HepG2 (cell line): ENCODE results near the gene ADGRB2. TPM values are rescaled to one million over a fixed set of nuclear protein-coding genes. Genes with fewer than 3 reads are reported as not detected.

Experiments
- CENPT ChIP-seq: sonication (generic); formaldehyde crosslinking; IDR thresholded peaks from 2 replicates; pipeline ENCODE4 v1.8.0; 2022; ENCODE audit warnings: low read depth, mild to moderate bottlenecking, moderate library complexity, missing genetic modification reagents
- CTCF ChIP-seq: sonication (generic); formaldehyde crosslinking; IDR thresholded peaks from 2 replicates; pipeline ENCODE4 v1.5.0; 2020; ENCODE audit warnings: mild to moderate bottlenecking, missing genetic modification reagents, moderate library complexity
- FOXC1 ChIP-seq: sonication (generic); formaldehyde crosslinking; IDR thresholded peaks from 2 replicates; pipeline ENCODE4 v1.8.0; 2022; ENCODE audit warnings: mild to moderate bottlenecking, missing genetic modification reagents, borderline replicate concordance
- GATA4 ChIP-seq: sonication (generic); IDR thresholded peaks from 2 replicates; pipeline ENCODE4 v1.6.1; 2016; ENCODE audit warnings: antibody characterized with exemption, low read depth, borderline replicate concordance
- GMEB1 ChIP-seq: sonication (generic); formaldehyde crosslinking; IDR thresholded peaks from 2 replicates; pipeline ENCODE4 v1.5.1; 2020; ENCODE audit warnings: missing genetic modification reagents, mild to moderate bottlenecking, borderline replicate concordance
- GRHL1 ChIP-seq: sonication (generic); formaldehyde crosslinking; conservative IDR thresholded peaks from 2 replicates; pipeline ENCODE4 v1.8.0; 2022; ENCODE audit warnings: missing genetic modification reagents
- HMGA1 ChIP-seq: sonication (generic); formaldehyde crosslinking; conservative IDR thresholded peaks from 2 replicates; pipeline ENCODE4 v1.4.0; 2020; ENCODE audit warnings: missing genetic modification reagents
- IRF1 ChIP-seq: sonication (generic); formaldehyde crosslinking; IDR thresholded peaks from 2 replicates; pipeline ENCODE4 v1.4.0; 2020; ENCODE audit warnings: low read depth, mild to moderate bottlenecking, missing genetic modification reagents
- KDM3A ChIP-seq: IDR thresholded peaks from 2 replicates; pipeline ENCODE4 v1.6.1; 2018; ENCODE audit warnings: low read depth, missing compliant biosample characterization
- MAFF ChIP-seq: IDR thresholded peaks from 2 replicates; pipeline ENCODE4 v1.6.1; 2011; ENCODE audit warnings: low read depth, low read length, improper control_type of control experiment
- MTF2 ChIP-seq: sonication (generic); formaldehyde crosslinking; IDR thresholded peaks from 2 replicates; pipeline ENCODE4 v1.5.0; 2020; ENCODE audit warnings: missing genetic modification reagents, borderline replicate concordance
- MYC ChIP-seq: sonication (generic); formaldehyde crosslinking; IDR thresholded peaks from 2 replicates; pipeline ENCODE4 v1.9.0; 2021; ENCODE audit warnings: missing genetic modification reagents, borderline replicate concordance
- NKX3-1 ChIP-seq: sonication (generic); formaldehyde crosslinking; IDR thresholded peaks from 2 replicates; pipeline ENCODE4 v1.5.0; 2020; ENCODE audit warnings: missing genetic modification reagents
- POLR2A ChIP-seq, 2 experiments: IDR thresholded peaks; 2 replicates each; pipeline ENCODE4 v1.6.1; 2011; ENCODE audit warnings: low read depth in 2 of 2, low read length in 2 of 2, mild to moderate bottlenecking in 1 of 2, moderate library complexity in 1 of 2; ENCODE audit not compliant: insufficient read depth in 1 of 2
- PRMT3 ChIP-seq: sonication (generic); formaldehyde crosslinking; IDR thresholded peaks from 2 replicates; pipeline ENCODE4 v1.8.1; 2022; ENCODE audit warnings: low read depth, mild to moderate bottlenecking, moderate library complexity, missing genetic modification reagents, borderline replicate concordance
- RBAK ChIP-seq: sonication (generic); formaldehyde crosslinking; IDR thresholded peaks from 2 replicates; pipeline ENCODE4 v1.5.1; 2020; ENCODE audit warnings: mild to moderate bottlenecking, missing genetic modification reagents
- RFXAP ChIP-seq: sonication (generic); formaldehyde crosslinking; IDR thresholded peaks from 2 replicates; pipeline ENCODE4 v1.4.0; 2020; ENCODE audit warnings: missing genetic modification reagents, borderline replicate concordance
- SMARCC2 ChIP-seq: fragments of 450-650 bp; IDR thresholded peaks from 2 replicates; pipeline ENCODE4 v1.6.1; 2017; ENCODE audit warnings: antibody characterized with exemption, mild to moderate bottlenecking
- SP1 ChIP-seq, 2 experiments: fragments of 450-650 bp in 1 of 2; sonication (generic) in 1 of 2; formaldehyde crosslinking in 1 of 2; IDR thresholded peaks; 2 replicates each; pipeline versions ENCODE4 v1.4.0 to v1.6.1; 2016 to 2020; ENCODE audit warnings: missing genetic modification reagents in 1 of 2
- SYNCRIP ChIP-seq: fragments of 200-400 bp; formaldehyde crosslinking; IDR thresholded peaks from 2 replicates; pipeline ENCODE4 v1.6.1; 2018; ENCODE audit warnings: mild to moderate bottlenecking, low read depth, low read length; ENCODE audit not compliant: insufficient read depth
- TCF7L2 ChIP-seq: IDR thresholded peaks from 2 replicates; pipeline ENCODE4 v1.6.1; 2011; ENCODE audit warnings: mild to moderate bottlenecking, low read depth, low read length, moderate library complexity
- ZNF501 ChIP-seq: sonication (generic); formaldehyde crosslinking; IDR thresholded peaks from 2 replicates; pipeline ENCODE4 v1.5.1; 2020; ENCODE audit warnings: mild to moderate bottlenecking, moderate library complexity, missing genetic modification reagents
- ZNF569 ChIP-seq: sonication (generic); formaldehyde crosslinking; IDR thresholded peaks from 2 replicates; pipeline ENCODE4 v1.5.0; 2020; ENCODE audit warnings: mild to moderate bottlenecking, missing genetic modification reagents, moderate library complexity, borderline replicate concordance
- ZNF7 ChIP-seq: IDR thresholded peaks from 2 replicates; pipeline ENCODE4 v1.6.1; 2016; ENCODE audit warnings: missing biosample characterization, missing genetic modification reagents
- ZNF780A ChIP-seq: sonication (generic); formaldehyde crosslinking; IDR thresholded peaks from 2 replicates; pipeline ENCODE4 v1.8.0; 2022; ENCODE audit warnings: mild to moderate bottlenecking, missing genetic modification reagents, moderate library complexity
- polyA plus RNA-seq, 8 experiments: library from polyadenylated mRNA; depleted of rRNA in 3 of 8; stranded (reverse) in 7 of 8; unstranded in 1 of 8; fragments of >200 nt; fragmentation: Illumina TruSeq in 4 of 8; extraction: Trizol in 4 of 8; gene quantifications; 2 replicates each; pipeline versions ENCODE4 v1.2.1 to v1.2.3, GENCODE V29; 2011 to 2016; ENCODE audit warnings: low read depth in 4 of 8, missing spikeins in 1 of 8, mixed read lengths in 1 of 8; ENCODE audit not compliant: insufficient read depth in 1 of 8
- total RNA-seq, 5 experiments: library from RNA; depleted of rRNA; stranded (reverse); fragments of >200 nt; fragmentation: Illumina TruSeq; extraction: Trizol; gene quantifications; 2 replicates each; pipeline ENCODE4 v1.2.3, GENCODE V29; 2016; ENCODE audit warnings: low read depth in 1 of 5

ADGRB2 gene
- total and polyA plus RNA-seq, 2 of the 13 experiments (the other 11 are each of a cell fraction or from before 2014, with no cell fraction given): 0.03 to 0.09 TPM

- TF ChIP-seq IRF1 (CRISPR knock-in tag) (no peak), CTCF (CRISPR knock-in tag) (no peak), MAFF (no peak), MYC (CRISPR knock-in tag) (no peak), GATA4 (no peak), SP1 (IDR thresholded peaks at IDR 0.05) (no peak), SP1 (CRISPR knock-in tag; IDR thresholded peaks at IDR 0.05) (no peak), HMGA1 (CRISPR knock-in tag) (no peak), RFXAP (CRISPR knock-in tag) (no peak), GRHL1 (no peak), FOXC1 (no peak), ZNF780A (CRISPR knock-in tag) (no peak), POLR2A (IDR thresholded peaks at IDR 0.05; ENCODE audit: insufficient read depth in 1 of 2, low read depth in 2 of 2, low read length in 2 of 2) (no peak; a peak in 1 of 4 replicates), SYNCRIP (no peak), ZNF569 (CRISPR knock-in tag) (no peak), RBAK (no peak), KDM3A (0 out of 2 replicates have a peak, but pooled peaks have one; percentile 26), SMARCC2 (no peak), NKX3-1 (CRISPR knock-in tag) (no peak), MTF2 (no peak), PRMT3 (no peak), CENPT (CRISPR knock-in tag) (no peak), ZNF7 (CRISPR knock-in tag) (no peak), GMEB1 (CRISPR knock-in tag) (peak; percentile 28; the same call in 1 of the 2 replicates), TCF7L2 (no peak), ZNF501 (0 out of 2 replicates have a peak, but pooled peaks have one; percentile 38)
Measured at GRCh38 chr1:31701091-31701736, 62.9 kb downstream of the ADGRB2 start (continued).
